Suppressor macrophage (primary cell): ENCODE data around the gene FAM171A2.

ENCODE experiments used
- DNase-seq, 4 experiments: peaks; one replicate each; pipeline ENCODE4 v3.0.0-alpha.2; 2020 to 2022

Gene FAM171A2

GRCh38 chr17:44360144-44360533 lies 3.5 kb downstream of the FAM171A2 start:
- no peak for DNase-seq

DNA sequence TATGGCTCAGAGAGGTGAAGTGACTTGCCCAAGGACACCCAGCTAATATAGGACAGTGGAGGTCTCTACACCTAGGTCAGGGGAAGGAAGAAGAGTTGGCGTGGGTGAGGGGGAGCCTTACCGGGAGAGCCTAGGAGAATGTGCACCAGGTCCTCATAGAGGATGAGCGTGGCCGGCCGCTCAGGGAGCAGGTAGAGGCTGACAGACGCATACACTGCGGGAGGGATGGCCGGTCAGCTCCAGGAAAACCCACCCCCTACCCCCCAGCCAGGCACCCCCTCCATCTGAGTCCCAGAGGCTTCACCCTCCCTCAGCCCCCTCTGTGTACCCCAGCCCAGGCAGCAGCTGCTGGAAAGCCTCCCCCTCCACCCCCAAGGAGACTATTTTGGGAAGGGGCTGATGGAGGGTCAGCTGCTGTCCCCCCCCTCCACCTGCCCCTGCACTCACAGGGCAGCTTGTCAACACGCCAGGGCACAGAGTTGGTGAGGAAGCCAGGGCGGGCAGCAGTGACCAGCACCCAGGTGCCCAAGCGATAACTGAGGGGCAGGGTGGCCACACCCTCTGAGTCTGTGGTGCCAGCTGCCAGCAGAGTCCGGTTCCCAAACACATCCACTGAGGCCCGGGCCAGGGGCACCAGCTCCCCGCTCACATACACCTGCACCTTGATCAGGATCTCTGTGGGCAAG lies 4.1 kb downstream of the FAM171A2 start:
- DNase-seq: no peak

- DNase-seq: no peak
Observed at GRCh38 chr17:44359006-44359405, 4.6 kb downstream of the FAM171A2 start.

DNA sequence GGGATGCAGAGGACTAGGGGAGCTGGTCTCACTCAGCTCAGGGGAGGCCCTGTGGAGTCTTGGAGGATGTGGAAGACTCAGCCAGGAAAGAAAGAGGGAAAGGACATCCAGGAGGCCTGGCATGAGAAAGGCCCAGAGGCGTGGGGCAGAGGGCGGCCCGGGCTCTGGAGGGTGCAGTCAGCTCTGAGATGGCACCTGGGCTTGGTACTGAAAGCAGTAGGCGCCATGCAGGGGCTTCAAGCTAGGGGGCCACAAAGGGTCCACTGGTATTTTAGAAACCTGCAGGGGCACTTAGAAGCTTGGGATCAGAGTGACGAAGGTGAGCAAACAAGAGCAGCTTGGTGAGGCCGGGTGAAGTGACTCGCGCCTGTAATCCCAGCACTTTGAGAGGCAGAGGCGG lies 5.6 kb downstream of the FAM171A2 start:
- no peak for DNase-seq

- no peak for DNase-seq
Observed at GRCh38 chr17:44356241-44356640, 7.4 kb downstream of the FAM171A2 start.

GRCh38 chr17:44355642-44356099 lies 8.0 kb downstream of the FAM171A2 start:
- DNase-seq: no peak

- DNase-seq: peak; percentile 34 to 62 (median 48)
Observed at GRCh38 chr17:44354582-44355561, 8.8 kb downstream of the FAM171A2 start.

GRCh38 chr17:44353672-44354331 lies 9.9 kb downstream of the FAM171A2 start:
- DNase-seq: peak; percentile 49 to 83 (median 64)

- DNase-seq: no peak
Observed at GRCh38 chr17:44352828-44353671, 10.6 kb downstream of the FAM171A2 start.

GRCh38 chr17:44351961-44352827 lies 11.5 kb downstream of the FAM171A2 start:
- DNase-seq: no peak

GRCh38 chr17:44351464-44351863 lies 12.2 kb downstream of the FAM171A2 start:
- DNase-seq: no peak

DNA sequence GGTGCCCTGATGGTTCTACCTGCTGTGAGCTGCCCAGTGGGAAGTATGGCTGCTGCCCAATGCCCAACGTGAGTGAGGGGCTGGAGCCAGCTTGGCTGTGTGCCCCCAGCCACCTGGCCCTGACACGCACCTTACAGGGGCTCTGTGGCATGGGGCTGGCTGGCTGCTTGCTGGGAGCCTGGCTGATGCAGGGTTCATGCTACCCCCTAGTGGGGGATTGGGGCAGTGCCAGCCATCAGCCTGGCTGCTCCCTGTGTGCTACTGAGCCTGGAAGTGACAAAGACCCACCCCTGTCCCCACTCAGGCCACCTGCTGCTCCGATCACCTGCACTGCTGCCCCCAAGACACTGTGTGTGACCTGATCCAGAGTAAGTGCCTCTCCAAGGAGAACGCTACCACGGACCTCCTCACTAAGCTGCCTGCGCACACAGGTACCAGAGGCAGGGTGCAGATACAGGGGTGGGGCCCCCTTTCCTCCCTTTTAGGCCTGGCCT lies 12.9 kb downstream of the FAM171A2 start:
- DNase-seq: peak; percentile 69 to 80 (median 70)

- DNase-seq: no peak
Observed at GRCh38 chr17:44349553-44350070, 14.0 kb downstream of the FAM171A2 start.

DNA sequence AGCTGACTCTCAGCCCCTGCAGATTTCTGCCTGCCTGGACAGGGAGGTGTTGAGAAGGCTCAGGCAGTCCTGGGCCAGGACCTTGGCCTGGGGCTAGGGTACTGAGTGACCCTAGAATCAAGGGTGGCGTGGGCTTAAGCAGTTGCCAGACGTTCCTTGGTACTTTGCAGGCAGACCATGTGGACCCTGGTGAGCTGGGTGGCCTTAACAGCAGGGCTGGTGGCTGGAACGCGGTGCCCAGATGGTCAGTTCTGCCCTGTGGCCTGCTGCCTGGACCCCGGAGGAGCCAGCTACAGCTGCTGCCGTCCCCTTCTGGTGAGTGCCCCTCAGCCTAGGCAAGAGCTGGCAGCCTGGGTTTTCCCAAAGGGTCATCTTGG lies 14.7 kb downstream of the FAM171A2 start:
- no peak for DNase-seq

DNA sequence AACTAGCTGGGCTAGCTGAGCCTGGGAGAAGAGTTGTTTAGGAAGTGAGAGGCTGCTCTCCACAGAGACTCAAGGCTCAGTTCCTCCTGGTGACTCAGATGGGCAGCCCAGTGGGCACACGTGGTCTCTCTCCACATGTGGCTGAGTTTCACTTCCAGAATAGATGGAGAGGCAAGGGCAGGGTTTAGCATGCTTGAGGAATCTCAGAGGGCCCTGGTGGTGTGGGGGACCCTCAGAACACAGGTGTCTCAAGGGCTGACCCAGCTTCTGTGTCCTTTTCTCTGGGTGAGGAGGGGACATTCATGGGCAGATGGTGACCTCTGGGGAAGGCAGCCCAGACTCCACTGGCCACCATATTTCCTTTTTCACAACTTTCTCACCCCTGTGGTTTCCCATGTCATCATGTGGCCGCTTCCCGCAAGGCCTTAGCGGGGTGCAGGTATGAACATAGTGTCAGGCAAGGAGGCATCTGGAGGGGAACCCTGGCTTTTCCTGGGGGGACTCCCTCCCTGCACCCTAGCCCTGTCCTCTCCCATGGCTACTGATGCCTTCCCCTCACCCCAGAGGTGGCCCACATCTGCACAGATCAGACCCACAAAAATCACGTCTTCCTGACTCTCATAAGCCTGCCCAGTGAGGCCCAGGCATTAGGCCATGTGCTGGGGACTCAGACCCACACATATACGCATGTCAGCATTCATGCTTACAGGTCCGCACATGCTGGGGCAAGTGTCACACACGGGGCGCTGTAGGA lies 15.2 kb downstream of the FAM171A2 start:
- DNase-seq: peak; percentile 92 to 97 (median 95)

DNA sequence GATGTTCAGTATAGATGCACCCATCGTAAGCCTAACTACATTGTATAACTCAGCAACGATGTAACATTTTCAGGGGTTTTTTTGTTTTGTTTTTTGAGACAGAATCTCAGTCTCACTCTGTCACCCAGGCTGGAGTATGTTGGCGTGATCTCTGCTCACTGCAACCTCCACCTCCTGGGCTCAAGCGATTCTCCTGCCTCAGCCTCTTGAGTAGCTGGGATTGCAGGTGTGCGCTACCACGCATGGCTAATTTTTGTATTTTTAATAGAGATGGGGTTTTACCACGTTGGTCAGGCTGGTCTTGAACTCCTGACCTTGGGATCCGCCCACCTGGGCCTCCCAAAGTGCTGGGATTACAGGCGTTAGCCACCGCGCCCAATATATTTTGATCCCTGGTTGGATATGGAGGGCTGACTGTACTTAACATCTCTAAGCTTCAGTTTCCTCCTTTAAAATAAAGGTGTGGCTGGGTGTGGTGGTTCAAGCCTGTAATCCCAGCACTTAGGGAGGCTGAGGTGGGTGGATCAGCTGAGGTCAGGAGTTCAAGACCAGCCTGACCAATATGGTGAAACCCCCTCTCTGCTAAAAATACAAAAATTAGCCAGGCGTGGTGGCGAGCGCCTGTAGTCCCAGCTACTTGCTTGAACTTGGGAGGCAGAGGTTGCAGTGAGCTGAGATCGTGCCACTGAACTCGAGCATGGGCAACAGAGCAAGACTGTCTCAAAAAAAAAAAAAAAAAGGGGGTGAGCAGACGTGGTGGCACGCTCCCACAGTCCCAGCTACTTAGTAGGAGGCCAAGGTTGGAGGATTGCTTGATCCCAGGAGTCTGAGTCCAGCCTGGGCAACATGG lies 16.2 kb downstream of the FAM171A2 start:
- peak in 1 of 4 experiments; percentile 47 for DNase-seq

DNA sequence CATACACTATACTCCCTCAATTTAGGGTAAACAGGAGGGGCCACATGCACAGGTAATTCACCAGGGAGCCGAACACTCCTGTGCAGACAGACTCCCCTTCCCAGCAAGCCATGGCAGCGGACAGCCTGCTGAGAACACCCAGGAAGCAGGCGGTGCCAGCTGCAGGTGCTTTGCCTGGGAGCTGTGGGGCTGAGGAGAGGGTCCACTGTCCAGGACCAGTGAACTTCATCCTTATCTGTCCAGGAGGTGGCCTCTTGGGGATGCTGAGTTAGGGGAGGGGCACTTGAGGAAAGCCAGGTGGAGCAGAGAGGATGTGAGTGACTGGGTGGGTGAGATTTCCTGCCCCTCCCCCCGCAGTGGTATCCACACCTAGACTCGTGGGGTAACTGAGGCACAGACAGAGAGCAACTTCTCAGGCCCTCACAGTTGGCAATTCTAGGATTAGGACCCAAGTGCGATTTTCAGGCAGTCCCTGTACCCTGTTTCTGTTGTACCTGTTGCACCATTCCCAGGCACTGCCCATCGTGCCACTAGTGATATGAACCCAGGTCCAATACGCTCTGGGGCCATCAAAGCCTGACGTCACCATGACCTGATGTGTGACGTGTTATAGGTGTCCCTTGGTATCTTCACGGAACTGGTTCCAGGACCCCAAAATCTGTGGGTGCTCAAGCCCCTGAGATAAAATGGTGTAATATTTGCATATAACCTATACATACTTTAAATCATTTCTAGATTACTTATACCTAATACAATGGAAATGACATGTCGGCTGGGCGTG lies 17.4 kb downstream of the FAM171A2 start:
- DNase-seq: no peak

DNA sequence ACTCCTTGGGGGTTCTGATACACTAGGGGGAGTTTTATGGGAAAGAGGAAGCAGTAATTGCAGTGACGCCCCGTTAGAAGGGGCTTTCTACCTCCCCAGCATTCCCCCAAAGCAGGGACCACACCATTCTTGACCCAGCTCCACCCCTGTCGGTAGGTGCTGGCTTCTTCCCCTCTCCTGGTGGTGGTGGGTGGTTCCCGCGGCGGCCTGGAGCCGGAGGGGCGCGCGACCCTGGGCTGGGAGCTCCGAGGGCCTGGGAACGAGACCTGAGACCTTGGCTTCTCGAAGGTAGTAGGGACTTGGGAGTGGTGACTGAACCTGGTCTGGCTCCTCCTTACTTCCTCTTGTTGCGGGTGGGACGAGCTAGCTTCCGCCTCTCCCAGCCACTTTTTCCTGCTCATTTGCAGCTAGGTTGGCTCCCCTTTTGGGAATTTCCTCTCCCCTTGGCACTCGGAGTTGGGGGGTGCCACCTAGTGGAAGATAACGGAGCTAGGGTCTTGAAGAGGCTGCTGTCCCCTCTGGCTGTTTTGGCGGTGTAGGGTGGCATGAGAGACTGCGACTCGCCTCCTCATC lies 18.1 kb downstream of the FAM171A2 start:
- DNase-seq: peak; percentile 71 to 88 (median 84)
